SKM-1 treated with dmso at 0.1 percent for 144 hours (cell line): ENCODE measurements around the gene GLIS1.

Experiments used
- DNase-seq: peaks from one replicate; lab custom pipeline; 2025; ENCODE audit not compliant: unreplicated experiment; lab: John Stamatoyannopoulos, UW

Gene GLIS1

DNA sequence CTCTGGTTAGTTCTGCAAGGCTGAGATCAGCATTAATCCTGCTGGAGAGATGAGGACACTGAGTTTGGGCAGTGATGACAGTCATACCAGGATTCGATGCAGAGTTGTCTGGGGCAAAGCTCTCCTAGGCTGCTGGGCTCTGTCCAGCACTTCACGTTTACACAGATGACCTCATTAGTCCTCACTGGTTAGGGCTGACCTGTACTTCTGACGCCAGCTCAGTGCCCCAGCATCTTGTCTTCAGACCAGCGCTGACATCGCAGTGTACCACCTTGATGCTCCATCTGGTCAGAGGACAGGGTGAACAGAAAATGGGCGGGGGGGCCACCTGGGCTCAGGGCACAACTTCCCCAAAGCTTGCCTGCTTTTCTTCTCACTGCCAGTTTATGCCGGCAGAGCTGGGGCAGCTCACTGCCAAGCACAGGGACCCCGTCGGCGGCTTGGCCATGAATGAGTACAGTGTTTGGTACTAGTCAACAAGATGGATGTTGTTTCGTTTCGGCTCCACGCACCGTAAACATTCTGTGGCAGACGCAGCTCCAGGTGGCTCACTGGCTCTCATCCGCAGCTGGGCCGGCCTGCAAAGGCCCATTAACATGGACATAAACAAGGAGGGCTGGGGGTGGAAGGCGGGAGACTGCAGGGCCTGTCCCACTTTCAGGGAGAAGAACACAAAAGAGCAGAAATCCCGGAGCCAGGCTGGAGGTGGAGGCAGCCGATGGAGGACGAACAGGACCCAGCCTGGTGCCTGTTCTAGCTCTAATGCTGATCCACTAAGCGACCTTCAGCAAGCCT, 118.7 kb downstream of the GLIS1 start:
- no peak for DNase-seq

DNA sequence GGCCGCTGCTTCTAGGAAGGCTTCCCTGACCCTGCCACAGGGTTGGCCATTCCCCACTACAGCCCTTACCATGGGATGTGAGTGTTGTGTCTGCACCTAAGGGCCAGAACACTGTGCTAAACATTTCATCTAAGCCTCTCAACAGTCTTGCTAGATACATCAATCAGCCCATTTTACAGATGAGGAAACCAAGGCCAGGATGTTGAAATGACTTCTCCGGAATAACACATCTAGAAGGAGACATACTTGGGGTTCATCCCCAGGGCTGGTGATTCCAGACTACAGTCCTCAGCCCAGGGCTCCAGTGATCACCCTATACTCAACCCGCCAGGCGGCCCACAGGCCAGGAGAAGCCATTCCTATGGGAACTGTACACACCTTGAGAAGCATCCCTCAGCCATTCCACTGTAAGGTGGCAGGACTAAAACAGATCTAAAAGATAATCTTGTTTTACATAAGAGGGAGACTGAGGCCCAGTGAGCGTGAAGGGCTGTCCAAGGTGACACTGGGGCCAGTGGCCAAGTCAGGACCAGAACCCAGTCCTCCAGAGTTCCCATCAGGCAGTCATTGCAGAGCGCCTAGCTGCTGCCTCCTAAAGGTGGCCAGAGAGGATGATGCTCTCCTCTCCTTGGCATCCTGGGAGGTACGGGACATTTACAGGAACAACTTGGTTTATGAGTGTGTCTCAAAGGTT, 119.5 kb downstream of the GLIS1 start:
- DNase-seq: no peak

DNA sequence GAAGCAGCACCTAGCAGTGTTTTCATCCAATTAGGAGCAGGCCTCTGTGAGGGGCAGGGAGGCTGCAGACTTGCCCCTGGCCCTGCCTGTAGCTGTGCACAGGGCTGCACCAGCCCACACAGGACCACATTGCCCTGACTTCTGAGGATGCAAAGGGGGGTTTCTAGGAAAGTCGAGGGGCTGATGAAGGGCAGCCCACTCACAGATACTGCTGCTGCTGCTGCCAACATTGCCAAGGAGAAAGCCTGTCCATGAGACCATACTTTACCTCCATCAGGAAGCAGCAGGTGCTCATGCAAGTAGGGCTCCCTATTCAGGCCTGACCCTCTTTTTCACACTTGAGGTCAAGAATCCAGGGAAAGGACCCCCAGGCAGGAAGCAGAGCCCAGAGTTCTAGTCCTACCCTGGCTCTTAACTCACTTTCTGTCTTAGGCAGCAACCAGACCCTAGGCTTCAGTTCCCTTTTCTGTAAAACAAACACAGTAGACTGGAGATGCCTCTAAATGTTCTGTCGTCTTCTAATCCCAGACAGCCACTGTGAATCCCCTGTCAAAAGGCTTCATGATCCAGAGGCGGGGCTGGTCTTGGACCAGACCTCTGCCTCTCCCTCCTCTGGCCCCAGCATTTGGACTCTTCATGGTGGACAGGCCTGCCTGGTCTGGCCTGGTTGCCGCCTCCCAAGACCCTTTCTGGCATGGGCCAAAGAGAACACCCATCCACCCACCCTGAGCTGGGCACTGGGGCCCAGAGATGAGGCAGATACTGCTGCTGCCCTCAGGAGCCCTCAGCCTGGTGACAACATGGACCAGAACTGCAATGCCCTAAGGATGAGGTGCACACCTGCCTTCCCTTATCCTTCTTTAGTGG, 120.2 kb downstream of the GLIS1 start:
- no peak for DNase-seq

DNA sequence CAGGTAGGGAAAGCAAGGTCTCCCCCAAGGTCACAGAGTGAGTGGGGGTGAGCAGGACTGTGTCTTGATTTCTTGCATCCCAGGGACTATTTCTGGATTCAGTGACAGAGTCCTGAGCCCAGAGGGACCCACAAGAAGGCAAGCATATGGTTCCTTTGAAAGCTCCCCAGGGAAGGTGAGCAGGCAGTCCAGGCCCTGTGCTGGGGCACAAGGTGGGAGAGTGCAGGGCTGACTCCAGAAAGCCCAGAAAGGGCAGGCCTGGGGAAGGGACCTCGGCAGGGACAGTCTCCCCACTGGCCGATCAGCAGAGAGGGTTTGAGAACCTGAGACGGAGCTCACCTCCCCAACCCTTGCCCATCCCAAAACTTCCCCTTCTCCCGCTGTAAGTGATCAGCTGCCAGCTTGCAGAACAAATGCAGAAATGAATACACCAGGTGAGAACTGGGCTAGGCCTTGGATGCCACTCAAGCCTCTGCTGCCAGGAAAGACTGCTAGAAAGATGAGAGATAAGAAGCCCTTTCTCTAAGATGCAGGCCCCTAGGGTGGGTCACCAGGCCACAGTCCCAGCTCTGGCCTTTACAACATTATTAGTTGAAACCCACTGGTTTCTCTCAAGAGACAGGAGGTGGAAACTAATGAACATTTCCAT, 121.0 kb downstream of the GLIS1 start:
- DNase-seq: no peak

DNA sequence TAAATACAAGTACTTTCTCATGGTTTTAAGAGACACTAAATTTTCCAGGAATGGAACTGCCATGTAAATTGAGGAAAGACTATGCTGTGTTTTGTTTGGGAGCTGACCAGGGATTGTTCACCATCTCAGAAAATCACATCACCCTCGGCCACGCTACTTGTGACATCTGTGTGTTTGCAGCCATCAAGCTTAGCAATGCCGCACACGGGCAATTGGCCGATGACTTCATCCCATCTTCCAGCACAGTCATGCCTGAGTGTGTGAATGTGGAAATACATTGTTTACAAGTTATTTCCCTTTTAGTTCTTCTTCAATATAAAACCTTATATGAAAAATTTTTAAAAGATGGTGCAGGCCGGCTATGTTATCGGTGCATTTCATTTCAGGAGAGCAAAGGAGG, 121.6 kb downstream of the GLIS1 start:
- DNase-seq: no peak

DNA sequence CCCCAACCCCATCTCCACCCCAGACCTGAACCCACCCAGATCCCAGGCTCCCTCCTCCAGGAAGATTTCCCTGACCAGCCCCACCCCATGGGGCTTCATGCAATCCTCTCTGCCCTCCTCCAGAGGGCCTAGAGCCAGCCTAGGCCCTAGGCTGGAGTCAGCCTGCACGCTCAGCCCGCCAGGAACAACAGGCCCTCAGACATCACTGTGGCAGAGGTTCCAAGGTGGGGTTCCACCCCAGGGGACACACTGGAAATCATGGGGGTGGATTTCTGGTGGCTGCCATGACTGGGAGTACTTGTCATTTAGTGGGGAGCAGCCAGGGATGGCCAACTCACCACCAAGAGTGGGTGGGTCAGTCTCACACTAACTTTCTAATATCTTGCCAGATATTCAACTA, 122.0 kb downstream of the GLIS1 start:
- no peak for DNase-seq

DNA sequence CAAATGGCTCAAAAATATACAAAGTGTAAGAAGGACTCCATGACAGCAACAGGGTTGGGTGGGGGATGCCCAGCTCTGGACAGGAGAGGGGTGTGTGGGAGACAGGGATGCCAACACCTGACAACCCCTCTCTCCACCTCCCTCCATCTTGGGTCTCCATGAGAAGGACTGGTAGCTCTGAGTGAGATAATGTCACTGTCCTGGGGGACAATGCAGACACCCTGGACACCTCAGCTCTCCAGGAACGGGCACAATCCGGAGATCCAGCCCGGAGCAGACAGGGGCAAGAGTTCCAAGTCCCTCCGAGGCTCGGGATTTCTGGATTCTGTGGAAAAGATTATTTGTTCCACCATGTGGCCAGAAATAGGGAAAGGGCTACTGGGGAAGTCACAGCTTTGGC, 122.5 kb downstream of the GLIS1 start:
- no peak for DNase-seq

DNA sequence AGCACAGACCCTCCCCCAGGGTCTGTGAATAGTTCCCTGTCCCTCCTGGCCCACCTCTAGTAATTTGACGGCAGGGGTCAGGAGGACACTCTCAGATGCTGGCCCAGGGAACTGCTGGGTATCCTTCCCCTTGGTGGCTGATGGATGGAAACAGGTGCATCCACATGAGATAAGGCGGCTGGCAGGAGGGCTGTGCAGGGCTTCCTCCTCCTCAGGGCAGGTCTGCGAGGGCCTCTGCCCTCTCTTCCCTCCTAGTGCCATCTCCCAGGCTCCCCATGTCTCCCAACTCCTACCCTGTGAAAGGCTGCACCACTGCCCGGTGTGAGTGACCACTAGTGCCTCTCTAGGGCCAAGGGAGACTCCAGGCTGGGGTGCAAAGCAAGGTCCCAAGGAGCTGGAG, 123.9 kb downstream of the GLIS1 start:
- DNase-seq: no peak

DNA sequence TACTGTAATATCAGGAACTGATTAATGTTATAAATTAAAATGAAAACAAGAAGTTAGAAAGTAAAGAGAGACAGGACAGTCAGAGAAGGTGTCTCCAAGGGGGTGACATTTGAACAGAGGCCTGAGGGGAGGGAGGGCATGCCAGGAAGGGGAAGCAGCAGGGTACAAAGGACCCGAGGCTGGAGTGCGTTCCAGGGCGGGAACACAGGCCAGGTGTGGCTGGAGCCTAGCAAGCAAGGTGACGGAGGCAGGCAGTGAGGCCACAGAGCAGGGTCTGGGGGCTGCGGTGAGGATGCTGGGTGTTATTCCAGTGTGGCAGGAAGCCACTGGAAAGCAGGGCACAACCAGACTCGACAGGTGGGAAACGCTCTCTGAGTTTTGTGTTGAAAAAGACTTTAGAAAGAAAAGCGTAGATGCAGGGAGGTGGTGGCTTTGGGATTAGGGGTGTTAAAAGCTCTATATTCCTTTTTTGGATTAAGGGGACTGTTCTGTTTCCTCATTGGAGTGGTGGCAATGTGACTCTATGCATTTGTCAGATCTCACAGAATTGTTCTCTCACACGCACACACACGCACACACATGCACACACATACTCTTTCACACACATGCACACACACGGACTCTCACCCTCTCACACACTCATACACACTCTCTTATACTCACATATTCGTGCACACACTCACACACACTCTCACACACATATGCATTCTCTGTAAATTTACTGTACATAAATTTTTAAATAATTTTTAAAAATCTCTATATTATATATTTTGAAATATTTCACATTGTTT, 124.5 kb downstream of the GLIS1 start:
- DNase-seq: no peak

DNA sequence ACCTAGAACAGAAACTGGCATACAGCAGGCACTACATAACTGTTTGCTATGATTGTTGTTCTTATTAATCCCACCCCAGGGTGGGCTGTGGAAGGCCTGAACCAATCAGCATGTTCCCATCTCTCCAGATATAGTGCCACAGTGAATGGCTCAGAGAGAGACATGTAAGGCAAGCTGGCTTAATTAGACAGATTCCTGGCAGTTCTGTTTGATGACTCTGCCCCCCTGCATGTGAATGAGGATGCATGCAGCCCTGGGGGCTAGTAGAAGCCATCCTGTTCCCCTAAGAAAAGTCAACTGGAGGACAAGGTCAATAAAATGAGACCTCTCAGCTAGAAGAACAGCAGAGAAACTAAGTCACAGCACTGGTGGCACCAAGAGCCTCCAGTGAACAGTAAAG, 130.3 kb downstream of the GLIS1 start:
- no peak for DNase-seq

DNA sequence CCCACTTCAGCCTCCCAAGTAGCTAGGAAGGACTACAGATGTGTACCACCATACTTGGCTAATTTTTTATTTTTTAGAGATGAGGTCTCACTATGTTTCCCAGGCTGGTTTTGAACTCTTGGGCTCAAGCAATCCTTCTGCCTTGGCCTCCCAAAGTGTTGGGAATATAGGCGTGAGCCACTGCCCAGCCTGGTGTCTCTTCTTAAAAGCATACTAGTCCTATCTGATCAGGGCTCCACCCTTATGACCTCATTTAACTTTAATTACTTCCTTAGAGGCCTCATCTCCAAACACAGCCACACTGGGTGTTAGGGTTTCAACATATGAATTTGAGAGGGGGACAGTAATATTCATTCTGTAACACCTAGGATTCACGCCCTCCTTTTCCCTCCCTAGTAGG, 130.9 kb downstream of the GLIS1 start:
- no peak for DNase-seq

DNA sequence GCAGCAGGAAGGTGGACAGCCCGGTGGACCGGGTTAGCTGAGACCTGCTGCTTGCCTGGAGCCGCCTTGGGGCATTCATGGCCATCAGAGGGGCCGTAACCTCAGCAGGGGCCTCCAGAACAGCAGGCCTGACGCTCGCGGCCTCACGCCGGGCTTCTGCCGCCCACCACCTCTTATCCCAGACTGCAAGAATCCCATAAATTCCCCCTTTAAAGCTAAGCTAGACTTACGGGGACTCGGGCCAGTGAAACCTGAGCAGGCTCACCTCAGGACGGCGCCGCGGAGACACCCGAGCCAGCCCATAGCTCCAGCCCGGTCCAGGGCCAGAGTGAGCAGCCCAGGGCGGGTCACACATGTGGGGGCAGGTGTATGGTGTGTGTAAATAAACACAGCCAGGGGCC, 132.3 kb downstream of the GLIS1 start:
- no peak for DNase-seq

DNA sequence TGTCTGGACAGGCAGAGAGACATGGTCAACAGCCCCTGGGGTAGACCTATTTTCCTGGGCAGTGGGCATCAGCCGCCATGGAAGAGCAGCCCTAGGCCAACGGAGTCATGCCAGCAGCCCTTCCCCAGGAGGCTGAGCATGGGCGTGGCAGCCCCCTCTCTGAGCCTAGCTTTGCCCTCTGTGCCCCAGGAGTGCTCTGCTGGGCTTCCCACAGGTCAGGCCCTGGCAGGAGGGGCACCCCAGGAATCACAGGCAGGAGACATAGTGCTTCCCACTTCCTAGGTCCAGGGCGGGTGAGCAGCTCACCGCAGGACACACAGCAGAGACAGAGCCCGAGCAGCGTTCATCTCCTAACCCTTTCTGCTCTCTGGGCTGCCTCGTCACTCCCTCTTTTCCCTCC, 132.8 kb downstream of the GLIS1 start:
- no peak for DNase-seq

DNA sequence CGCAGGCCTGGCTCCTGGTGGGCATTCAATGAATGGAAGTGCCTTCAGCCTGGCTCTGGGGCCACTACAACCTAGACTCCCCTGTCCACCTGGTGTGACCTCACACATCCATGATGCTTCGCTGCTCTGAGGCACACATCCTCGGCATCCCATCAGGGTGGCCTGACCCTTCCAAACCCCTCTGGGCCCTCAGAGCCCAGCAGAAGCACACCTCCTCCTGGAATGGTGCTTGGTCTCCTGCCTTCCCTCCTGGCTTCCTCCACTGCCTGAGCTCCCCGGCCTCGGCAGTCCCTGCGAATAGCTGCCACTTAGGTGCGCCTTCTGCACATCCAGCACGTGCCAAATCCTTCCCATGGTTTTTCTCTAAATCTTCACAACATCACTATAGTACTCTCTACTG, 133.8 kb downstream of the GLIS1 start:
- no peak for DNase-seq

DNA sequence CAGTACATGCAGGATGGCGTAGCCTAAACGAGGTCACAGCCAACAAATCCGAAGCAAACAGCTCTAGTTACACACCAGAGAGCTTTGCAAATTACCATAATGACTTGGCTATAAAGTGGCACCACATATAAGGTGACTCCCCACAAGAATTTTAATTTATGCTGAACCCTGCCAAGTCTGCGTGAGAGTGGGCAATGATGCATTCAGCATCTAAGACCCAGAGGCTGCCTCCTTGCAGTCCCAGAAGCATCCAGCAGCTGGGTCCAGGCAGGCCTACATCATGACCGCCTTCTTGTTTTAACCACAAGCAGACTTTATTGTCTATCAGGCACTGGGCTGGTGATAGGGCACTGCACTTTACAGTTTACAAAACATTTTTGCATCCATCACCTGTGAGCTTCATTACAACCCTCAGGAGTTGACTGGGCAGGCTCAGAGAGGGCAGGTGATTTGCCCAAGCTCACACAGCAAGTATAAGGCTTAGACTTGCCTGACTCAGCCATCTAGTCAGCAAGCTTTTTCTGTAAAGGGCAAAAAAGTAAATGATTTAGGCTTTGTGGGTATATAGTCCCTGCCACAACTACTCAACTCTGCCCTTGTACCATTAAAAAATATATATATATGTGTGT, 134.6 kb downstream of the GLIS1 start:
- no peak for DNase-seq

DNA sequence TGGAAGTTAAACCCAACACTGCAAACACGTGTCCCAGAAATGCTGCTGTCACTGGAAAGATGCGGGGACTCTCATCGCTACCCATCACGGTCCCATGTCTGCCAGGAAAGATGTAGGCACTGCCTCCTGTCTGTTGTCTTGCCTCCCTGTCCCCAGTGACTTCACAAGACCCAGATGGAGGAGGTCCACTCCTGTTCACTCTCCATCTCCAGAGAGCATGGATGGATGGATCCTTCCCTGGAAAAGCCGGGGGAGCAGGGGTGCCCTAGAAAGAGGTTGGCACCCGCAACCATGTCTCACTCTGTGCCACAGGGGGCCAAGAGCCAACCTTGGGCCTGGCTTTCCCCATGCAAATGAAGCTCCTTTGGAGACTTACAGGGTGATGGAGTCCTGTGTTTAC, 135.5 kb downstream of the GLIS1 start:
- no peak for DNase-seq

DNA sequence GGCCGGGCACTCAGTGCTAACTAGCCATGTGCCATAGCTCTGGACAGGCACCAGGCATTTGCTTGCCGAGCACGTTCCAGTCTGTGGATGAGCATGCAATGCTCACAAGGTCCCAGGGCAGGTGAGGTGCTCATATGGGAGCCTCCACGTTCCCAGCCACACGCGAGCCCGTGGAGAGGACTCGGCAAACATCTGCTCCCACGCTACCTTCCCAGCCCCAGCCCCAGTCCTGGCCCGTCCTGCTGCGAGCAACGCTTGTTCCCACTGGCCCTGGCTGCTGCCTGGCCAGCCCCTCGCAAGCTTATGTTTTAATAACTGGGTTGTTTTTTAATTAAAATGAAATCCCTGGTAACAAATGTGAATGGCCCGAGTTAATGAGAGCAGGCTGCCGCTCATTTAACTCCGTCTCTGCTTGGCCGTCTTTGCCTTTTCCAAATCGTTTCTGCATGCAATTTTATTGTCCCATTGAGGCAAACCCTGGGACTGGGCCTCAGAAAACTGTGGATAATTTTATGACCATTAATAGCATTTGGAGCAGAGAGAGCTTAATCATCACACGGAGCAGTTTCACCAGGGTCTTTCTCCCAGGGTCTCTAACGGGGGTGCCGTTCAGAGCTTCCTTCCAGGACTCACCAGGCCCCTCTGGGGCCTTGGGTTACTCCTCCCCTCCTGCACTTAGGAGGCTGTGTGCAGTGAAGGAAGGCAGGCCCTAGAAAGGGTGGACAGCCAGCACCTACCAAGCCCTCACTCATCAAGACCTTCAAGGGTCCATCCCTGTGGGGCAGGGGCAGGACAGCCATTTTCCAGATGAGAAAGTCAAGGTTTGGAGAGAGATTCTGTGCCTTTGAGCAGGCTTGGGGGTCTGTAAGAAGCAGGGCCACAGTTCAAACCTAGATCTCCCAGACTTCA, 136.8 kb downstream of the GLIS1 start:
- no peak for DNase-seq

DNA sequence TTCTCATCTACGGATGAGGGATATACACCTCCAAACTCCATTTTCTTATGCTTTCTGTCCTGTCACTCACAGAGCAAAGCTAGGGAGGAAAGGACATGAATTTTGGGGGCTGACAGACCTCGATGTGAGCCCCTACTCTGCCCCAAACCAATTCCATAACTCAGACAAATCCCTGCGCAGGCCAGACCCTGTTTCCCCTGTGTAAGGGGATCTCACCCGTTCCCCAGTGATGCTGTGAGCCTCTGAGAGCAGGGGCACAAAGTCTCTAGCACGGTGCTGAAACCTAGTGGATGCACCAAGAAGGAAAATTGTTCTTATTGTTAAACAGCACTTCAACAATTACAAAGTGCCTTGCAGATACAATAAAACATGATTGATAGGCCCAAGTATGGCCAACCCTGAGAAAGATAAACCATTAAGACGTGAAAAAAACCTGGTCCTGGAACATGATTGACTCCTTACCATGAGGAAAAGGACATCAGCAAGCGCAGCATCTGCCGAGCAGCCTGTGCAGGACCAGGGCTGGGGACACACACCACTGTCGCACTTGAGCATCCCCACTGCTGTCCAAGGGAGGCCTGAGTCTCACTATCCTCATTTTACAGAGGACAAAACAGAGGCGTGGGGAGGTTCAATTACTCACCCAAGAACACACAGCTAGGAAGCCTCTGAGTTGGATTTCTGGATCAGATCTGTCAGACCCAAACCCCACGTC, 137.8 kb downstream of the GLIS1 start:
- no peak for DNase-seq
